EH (cell line): ENCODE measurements around the gene CETN1.
A peak's percentile ranks its signal among the peaks of the same experiment; 100 is the strongest.

Experiments used
- DNase-seq: peaks from one replicate; pipeline ENCODE4 v3.0.0-alpha.2; 2015; ENCODE audit warnings: low read depth

Gene CETN1

DNA sequence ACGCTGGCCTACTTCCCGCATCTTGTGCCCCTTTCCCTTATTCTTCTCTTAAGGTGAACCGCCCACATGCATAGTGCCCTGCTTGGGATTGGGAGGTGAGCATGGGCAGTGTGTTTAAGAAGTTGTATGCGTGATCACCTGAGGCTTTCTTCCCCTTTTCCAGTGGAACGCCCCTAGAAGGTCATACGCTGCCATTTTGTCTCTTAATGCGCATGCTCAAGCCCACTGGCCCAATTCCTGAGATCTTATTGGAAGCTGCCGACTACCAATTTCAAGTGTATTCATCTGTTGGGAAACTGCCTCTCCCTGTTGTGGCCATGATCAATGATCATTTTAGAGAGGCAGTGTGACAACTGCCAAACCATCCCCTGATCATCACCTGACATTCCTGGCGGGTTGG is 3.3 kb upstream of the CETN1 start:
- DNase-seq: no peak

DNA sequence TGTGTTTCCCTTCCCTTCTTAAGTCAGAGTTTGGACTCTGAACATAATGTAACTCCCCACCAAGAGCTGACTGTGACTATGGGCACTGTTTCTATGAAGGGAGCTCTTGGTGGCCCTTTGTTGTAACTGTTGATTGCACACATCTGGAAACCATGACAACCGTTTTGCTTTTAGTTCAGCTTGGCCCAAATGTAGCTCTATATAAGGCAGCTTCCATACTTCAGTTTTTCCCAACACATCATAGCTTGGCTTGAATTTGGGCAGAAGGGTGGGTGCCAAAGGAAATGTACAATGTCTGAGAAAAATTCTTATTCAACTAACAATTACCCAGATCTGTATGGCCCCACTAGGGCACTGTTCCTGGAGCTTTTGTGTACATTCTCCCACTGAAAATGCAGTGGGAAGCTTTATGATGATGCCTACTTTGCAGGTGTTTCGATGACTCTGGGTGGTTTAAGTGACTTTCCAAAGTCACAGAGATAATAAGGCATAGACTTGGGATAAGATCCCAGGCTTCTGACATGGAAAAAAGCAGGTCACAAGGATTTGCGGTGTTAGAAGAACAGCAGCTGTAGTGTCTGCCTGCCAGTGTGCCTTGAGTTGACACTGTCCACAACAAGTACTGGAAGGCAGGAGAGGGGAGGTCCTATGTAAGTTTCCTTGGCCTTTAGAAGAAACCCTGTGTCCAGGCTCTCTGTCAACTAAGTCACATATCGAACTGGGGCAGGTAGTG is 2.4 kb upstream of the CETN1 start:
- no peak for DNase-seq

DNA sequence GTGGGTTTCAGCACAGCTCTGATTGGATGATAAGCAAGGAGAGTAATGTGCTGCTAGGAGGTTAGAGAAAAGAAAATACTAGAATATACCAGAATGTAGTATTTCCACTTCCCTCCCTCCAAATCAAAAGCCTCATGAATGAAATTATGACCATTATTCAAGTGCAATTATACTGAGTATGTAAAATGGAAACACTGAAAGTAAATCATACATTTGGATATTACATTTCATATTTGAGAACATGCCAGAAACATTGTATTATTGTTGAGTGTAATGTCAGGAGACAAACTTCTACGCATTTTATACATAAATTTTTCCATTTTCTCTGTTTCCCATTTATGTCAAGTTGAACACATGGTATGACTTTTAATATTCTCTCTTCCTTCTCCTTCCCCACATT is 942 bp upstream of the CETN1 start:
- DNase-seq: no peak

GRCh38 chr18:581096-581495 is 916 bp downstream of the CETN1 start:
- peak; percentile 42 for DNase-seq

DNA sequence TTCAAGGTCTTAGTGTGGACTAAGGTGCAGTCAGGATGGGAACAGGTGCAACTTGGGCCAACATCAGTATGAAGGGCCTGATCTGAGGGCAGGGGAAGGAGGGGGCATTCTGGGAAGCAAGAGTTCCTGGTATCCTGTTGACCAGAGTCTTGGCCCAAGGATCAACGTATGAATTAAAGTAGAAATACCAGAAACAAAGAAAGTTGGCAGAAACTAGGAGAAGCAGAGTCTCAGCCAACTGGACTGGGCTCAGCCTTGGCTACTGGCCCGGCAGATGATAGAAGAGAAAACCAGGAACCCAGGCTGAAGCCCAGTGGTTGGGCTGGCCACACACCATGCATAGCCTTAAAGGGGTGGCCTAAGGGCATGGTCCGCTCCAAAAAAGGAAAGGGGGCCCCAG is 2.3 kb downstream of the CETN1 start:
- DNase-seq: no peak

DNA sequence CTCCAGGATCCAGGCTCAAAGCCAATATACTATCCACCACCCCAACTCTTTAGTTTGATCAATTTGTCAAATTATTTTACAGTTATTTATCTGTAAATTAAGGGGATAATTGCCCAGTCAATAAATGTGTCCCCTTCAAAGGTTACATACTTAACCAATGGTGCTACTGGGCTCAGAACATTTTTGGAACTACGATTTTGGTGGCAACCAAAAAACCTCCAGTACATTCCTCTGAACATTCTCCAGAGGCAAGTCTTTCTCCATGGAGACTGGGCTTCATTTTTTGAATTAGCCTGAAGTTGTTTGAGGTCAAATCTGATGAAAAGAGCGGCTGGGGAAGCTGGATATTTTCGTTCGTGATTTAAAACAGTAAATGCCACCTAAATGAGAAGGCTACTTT is 14.9 kb downstream of the CETN1 start:
- no peak for DNase-seq

GRCh38 chr18:595571-595970 is 15.4 kb downstream of the CETN1 start:
- DNase-seq: no peak

- DNase-seq: peak; percentile 20
These were observed 16.2 kb downstream of the CETN1 start for GRCh38 chr18:596288-596881.

GRCh38 chr18:598124-598589 is 18.0 kb downstream of the CETN1 start:
- DNase-seq: peak; percentile 98

DNA sequence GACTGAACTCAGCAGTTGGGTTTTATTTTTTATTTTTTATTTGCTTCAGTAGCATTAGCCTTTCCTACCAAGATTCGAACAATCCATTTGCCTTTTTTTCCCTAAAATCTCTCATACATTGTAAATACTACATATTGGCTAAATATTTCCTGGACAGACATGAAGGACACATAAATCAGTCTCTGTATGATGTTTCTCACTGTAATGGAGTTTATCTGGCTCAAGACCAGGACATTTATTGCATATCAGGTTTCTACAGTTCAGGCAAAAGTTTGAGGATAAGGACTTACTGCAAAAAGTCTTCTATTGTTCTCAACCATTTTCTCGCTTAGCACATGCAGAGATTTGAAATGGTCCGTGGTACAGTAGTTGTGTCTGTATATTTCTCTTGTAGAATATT is 19.9 kb downstream of the CETN1 start:
- peak; percentile 36 for DNase-seq

GRCh38 chr18:604771-605170 is 24.6 kb downstream of the CETN1 start:
- DNase-seq: no peak

DNA sequence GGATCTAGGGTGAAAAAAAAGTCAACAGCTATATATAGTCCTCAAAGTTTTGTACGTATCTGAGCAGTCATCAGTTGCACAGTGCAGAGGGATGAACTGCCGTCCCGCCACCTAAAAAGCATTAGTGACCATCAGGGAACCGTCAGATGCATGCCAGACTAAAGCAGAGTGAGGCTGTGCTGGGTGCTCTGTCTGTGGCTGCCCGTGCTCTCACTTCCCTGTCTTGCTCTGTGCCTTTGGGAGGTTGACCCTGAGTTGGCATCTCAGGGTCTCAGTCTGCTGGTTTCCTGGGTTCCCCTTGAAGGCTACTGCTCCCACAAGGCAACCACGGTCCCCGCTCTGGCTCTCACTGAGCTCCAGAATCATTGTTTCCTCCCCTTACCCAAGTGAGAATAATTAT is 27.8 kb downstream of the CETN1 start:
- DNase-seq: no peak

GRCh38 chr18:610214-610928 is 30.2 kb downstream of the CETN1 start:
- no peak for DNase-seq

- DNase-seq: no peak
These were observed 32.0 kb downstream of the CETN1 start for GRCh38 chr18:612156-612555.

- no peak for DNase-seq
These were observed 34.0 kb downstream of the CETN1 start for GRCh38 chr18:614193-614592.

DNA sequence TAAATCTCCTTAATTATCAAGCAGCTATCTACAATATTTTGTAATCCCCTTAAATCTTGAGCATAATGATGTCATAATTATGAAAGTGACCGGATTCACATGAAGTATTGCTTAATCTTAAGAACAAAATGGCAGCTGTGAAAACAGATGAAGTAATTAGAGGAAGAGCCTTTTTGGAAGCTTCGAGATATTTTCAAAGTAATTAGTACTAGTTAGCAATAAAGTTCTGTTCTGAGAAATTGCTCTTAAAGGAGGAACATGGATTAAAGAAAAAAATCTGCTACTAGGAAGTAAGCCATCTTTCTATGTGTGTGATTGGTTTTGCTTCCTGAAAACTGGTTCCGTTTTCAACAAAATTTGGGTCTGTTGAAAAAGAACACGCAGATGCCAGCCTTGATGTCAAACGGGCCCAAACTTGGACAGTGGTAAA is 34.9 kb downstream of the CETN1 start:
- no peak for DNase-seq

GRCh38 chr18:615773-616172 is 35.6 kb downstream of the CETN1 start:
- peak; percentile 16 for DNase-seq

DNA sequence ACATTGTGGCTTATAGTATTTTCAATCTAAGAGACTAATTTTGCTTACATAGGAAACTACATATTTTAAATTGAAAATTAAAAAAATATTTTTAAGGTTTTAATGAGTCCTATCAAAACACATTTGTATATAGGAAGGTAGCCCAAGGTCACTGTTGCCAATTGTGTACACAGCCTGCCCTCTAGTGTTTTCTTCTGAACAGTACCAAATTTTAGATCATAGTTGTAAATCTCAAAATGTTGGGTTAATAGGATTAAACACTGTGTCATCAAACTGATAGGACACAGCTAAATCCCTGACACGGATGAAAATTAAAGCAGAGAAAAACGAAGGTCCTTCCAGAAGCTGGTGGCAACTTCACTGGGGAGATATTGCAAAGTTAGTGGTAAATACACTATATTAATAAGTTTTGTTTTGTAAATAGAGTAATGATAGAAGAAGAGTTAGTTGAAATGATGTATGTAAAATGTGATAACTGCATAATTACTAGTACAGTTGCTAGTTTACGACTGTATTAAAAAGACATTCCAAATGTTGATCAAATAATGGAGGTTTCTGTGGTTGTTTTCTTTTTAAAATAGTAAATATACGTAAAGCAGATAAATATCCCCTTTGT is 36.3 kb downstream of the CETN1 start:
- peak; percentile 65 for DNase-seq

DNA sequence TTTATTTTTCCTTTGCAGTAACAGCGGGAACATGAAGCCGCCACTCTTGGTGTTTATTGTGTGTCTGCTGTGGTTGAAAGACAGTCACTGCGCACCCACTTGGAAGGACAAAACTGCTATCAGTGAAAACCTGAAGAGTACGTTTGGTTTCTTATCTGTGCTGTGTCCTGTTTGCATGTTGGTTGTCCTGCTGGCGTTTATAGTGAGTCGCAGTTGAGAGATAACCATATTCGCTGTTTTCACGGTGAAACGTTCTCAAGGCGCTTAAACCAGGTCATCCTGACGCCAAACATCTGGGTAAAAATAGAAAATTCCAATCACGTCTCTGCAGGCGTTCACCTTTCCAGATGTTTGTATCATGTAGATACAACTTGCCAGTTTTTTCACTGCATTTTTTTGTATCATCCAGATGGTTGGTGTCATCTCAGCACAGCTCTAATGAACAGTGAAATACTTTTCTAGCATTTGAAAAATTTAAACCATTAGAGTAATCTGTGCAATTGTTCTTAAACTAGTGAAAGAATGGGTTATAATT is 37.9 kb downstream of the CETN1 start:
- DNase-seq: no peak

- DNase-seq: no peak
These were observed 38.4 kb downstream of the CETN1 start for GRCh38 chr18:618618-619017.

GRCh38 chr18:621291-622043 is 41.3 kb downstream of the CETN1 start:
- peak; percentile 46 for DNase-seq

DNA sequence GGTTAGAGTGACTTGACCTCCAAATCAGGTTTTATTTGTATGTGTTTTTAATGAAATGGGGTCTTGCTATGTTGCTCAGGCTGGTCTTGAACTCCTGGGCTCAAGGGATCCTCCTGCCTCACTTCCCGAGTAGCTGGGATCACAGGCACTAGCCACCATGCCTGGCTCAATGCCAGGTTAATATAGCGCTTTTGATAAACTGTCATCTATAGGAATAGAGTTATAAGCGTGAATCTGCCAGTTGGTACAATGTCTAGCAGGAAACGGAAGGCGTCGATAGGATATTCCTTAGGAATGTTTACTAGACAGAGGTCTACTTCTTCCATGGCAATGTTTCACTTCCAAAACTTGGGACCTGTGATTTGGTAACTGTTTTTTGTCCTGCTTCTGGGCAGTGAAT is 42.1 kb downstream of the CETN1 start:
- no peak for DNase-seq
